B cell (primary cell): ENCODE data around the gene DIS3L.
"Not testable (repeated sequence)": the region's sequence is repeated elsewhere in the genome, so short reads cannot be mapped to it uniquely, and the experiment has no call there.

Experiments used
- EZH2 ChIP-seq: IDR thresholded peaks from 2 replicates; pipeline ENCODE4 v1.6.1; 2012; ENCODE audit warnings: borderline replicate concordance, low read depth, mild to moderate bottlenecking, moderate library complexity, low read length; ENCODE audit not compliant: insufficient read depth, poor library complexity, severe bottlenecking
- TF ChIP-seq, protein P1 (sequence below): fragments of 200-600 bp; IDR thresholded peaks from one replicate; pipeline ENCODE4 v1.8.0; 2022; ENCODE audit warnings: antibody characterized with exemption, mild to moderate bottlenecking

DNA sequence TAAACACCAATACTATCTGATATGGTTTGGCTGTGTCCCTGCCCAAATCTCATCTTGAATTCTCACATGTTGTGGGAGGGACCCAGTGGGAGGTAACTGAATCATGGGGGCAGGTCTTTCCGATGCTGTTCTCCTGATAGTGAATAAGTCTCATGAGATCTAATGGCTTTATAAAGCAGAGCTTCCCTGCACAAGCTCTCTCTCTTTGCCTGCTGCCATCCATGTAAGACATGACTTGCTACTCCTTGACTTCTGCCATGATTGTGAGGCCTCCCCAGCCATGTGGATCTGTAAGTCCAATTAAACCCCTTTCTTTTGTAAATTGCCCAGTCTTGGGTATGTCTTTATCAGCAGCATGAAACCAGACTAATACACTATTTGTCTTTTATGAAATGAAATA is 30.5 kb upstream of the DIS3L start:
- TF ChIP-seq, protein P1, sequence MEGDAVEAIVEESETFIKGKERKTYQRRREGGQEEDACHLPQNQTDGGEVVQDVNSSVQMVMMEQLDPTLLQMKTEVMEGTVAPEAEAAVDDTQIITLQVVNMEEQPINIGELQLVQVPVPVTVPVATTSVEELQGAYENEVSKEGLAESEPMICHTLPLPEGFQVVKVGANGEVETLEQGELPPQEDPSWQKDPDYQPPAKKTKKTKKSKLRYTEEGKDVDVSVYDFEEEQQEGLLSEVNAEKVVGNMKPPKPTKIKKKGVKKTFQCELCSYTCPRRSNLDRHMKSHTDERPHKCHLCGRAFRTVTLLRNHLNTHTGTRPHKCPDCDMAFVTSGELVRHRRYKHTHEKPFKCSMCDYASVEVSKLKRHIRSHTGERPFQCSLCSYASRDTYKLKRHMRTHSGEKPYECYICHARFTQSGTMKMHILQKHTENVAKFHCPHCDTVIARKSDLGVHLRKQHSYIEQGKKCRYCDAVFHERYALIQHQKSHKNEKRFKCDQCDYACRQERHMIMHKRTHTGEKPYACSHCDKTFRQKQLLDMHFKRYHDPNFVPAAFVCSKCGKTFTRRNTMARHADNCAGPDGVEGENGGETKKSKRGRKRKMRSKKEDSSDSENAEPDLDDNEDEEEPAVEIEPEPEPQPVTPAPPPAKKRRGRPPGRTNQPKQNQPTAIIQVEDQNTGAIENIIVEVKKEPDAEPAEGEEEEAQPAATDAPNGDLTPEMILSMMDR: not testable (repeated sequence)
- TF ChIP-seq EZH2: not testable (repeated sequence)
